NCI-H1092 treated with DMSO at 0.1 percent for 48 hours (cell line): ENCODE data around the gene UPK3BL2.
"Not testable (repeated sequence)": the region's sequence is repeated elsewhere in the genome, so short reads cannot be mapped to it uniquely, and the experiment has no call there.

Source experiments
- DNase-seq: peaks from one replicate; lab custom pipeline; 2025; lab: John Stamatoyannopoulos, UW

Gene UPK3BL2

GRCh38 chr7:102543596-102543995 lies at the start of gene UPK3BL2:
UPK3BL2 (minus strand) TSS chr7:102543696; CDS start chr7:102543636, 60 bp downstream.
- DNase-seq, result not testable (repeated sequence)

- not testable (repeated sequence) for DNase-seq
Measured at GRCh38 chr7:102592477-102593019, 49.1 kb upstream of the UPK3BL2 start.

GRCh38 chr7:102589857-102590256 lies 46.4 kb upstream of the UPK3BL2 start:
- DNase-seq, result not testable (repeated sequence)

GRCh38 chr7:102583495-102583894 lies 40.0 kb upstream of the UPK3BL2 start:
- not testable (repeated sequence) for DNase-seq

- DNase-seq, result not testable (repeated sequence)
Measured at GRCh38 chr7:102581722-102582121, 38.2 kb upstream of the UPK3BL2 start.

GRCh38 chr7:102578486-102578885 lies 35.0 kb upstream of the UPK3BL2 start:
- not testable (repeated sequence) for DNase-seq

- DNase-seq, result not testable (repeated sequence)
Measured at GRCh38 chr7:102577315-102578240, 34.1 kb upstream of the UPK3BL2 start.

GRCh38 chr7:102576363-102576762 lies 32.9 kb upstream of the UPK3BL2 start:
- not testable (repeated sequence) for DNase-seq

GRCh38 chr7:102574607-102575006 lies 31.1 kb upstream of the UPK3BL2 start:
- not testable (repeated sequence) for DNase-seq

- DNase-seq, result not testable (repeated sequence)
Measured at GRCh38 chr7:102572261-102573239, 29.1 kb upstream of the UPK3BL2 start, which contains the start of gene POLR2J3. POLR2J3 (minus strand) TSS chr7:102572583; CDS start chr7:102572521, 62 bp downstream.

- DNase-seq, result not testable (repeated sequence)
Measured at GRCh38 chr7:102568620-102569019, 25.1 kb upstream of the UPK3BL2 start.

GRCh38 chr7:102550808-102551422 lies 7.4 kb upstream of the UPK3BL2 start, which contains the start of gene SPDYE2:
SPDYE2 (plus strand) TSS chr7:102551226; CDS start chr7:102553256, 2,030 bp downstream.
- not testable (repeated sequence) for DNase-seq

- not testable (repeated sequence) for DNase-seq
Measured at GRCh38 chr7:102546353-102546752, 2.9 kb upstream of the UPK3BL2 start.

GRCh38 chr7:102545288-102545687 lies 1.8 kb upstream of the UPK3BL2 start:
- DNase-seq, result not testable (repeated sequence)

- DNase-seq, result not testable (repeated sequence)
Measured at GRCh38 chr7:102544372-102544771, 876 bp upstream of the UPK3BL2 start.

- DNase-seq, result not testable (repeated sequence)
Measured at GRCh38 chr7:102542771-102543170, 725 bp downstream of the UPK3BL2 start.

- not testable (repeated sequence) for DNase-seq
Measured at GRCh38 chr7:102542083-102542482, 1.4 kb downstream of the UPK3BL2 start.

- DNase-seq, result not testable (repeated sequence)
Measured at GRCh38 chr7:102540604-102541003, 2.9 kb downstream of the UPK3BL2 start.

GRCh38 chr7:102535062-102535615 lies 8.4 kb downstream of the UPK3BL2 start:
- not testable (repeated sequence) for DNase-seq

GRCh38 chr7:102532127-102532526 lies 11.4 kb downstream of the UPK3BL2 start:
- DNase-seq, result not testable (repeated sequence)

GRCh38 chr7:102531583-102531982 lies 11.9 kb downstream of the UPK3BL2 start:
- not testable (repeated sequence) for DNase-seq
